Mammary epithelial cell (primary cell): ENCODE measurements around the gene NCKAP5.

Experiments used
- EZH2 ChIP-seq: IDR thresholded peaks from 2 replicates; pipeline ENCODE4 v1.6.1; 2012; ENCODE audit warnings: low read length, inconsistent platforms, borderline replicate concordance
- TF ChIP-seq, protein P1 (sequence below), 2 donors: IDR thresholded peaks in 1 of 2; conservative IDR thresholded peaks in 1 of 2; 2 replicates each; pipeline ENCODE4 v1.5.1; 2011 to 2012; ENCODE audit warnings: inconsistent platforms in 2 of 2, low read length in 2 of 2, mild to moderate bottlenecking in 2 of 2, control low read depth in 1 of 2, low read depth in 1 of 2; ENCODE audit not compliant: insufficient read depth in 1 of 2; ENCODE audit errors: extremely low read depth in 1 of 2

DNA sequence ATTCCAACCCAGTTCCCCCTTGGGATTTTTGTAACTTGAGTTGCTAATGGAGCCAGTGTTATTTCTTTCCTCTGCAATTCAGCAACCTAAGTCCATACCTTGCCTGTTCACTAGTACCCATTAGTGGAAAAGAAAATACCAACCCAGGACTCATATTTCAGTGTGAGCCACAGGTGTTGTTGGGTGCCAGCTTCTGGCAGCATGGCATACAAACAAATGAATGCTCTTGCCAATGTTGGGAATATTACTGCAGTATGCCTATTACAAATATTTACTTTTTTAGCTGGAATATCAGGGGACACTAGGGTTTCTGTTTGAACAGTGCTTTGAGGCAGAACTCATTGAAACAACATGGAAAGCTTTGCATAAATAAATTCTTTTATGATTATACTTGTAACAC lies 130.2 kb downstream of the NCKAP5 start:
- TF ChIP-seq, protein P1, sequence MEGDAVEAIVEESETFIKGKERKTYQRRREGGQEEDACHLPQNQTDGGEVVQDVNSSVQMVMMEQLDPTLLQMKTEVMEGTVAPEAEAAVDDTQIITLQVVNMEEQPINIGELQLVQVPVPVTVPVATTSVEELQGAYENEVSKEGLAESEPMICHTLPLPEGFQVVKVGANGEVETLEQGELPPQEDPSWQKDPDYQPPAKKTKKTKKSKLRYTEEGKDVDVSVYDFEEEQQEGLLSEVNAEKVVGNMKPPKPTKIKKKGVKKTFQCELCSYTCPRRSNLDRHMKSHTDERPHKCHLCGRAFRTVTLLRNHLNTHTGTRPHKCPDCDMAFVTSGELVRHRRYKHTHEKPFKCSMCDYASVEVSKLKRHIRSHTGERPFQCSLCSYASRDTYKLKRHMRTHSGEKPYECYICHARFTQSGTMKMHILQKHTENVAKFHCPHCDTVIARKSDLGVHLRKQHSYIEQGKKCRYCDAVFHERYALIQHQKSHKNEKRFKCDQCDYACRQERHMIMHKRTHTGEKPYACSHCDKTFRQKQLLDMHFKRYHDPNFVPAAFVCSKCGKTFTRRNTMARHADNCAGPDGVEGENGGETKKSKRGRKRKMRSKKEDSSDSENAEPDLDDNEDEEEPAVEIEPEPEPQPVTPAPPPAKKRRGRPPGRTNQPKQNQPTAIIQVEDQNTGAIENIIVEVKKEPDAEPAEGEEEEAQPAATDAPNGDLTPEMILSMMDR (conservative IDR thresholded peaks at IDR 0.05 in 1 of 2, IDR thresholded peaks at IDR 0.05 in 1 of 2; ENCODE audit: extremely low read depth in 1 of 2, insufficient read depth in 1 of 2, low read depth in 1 of 2, low read length in 2 of 2) = no peak
- TF ChIP-seq EZH2 = no peak
